Fibroblast of mammary gland (primary cell): Measurements from ENCODE around the gene ANKRD28.
"Not testable (repeated sequence)": the region's sequence is repeated elsewhere in the genome, so short reads cannot be mapped to it uniquely, and the experiment has no call there.

Source experiments
- DNase-seq: peaks from one replicate; pipeline ENCODE4 v3.0.0-alpha.2; 2010; ENCODE audit warnings: low read depth
- H3K4me3 ChIP-seq: 2 replicates; pipeline ENCODE4 v1.5.1; 2011; ENCODE audit warnings: low read depth, mild to moderate bottlenecking, low read length, moderate library complexity; ENCODE audit not compliant: control insufficient read depth
- TF ChIP-seq, protein P1 (sequence below): conservative IDR thresholded peaks from 2 replicates; pipeline ENCODE4 v1.5.1; 2011; ENCODE audit warnings: low read depth, low read length, inconsistent platforms; ENCODE audit not compliant: control insufficient read depth, insufficient read depth

The ANKRD28 gene

DNA sequence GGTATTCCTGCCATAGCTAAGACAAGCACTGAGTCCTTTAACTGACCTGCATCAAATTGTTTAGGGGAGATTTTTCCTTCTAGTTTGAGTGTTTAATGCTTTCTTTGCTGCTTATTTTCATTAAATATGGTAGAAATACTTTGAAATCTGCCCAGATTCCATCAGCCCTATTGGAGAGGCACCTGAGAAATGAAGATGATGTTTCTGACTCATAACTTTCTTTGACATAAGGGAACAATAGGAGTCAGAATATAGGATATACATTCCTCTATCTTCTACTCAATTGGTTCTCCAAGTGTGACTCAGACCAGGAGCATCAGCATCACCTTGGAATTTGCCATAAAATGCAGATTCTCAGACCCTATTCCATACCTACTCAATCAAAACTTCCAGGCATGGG is 168.8 kb downstream of the ANKRD28 start:
- TF ChIP-seq, protein P1, sequence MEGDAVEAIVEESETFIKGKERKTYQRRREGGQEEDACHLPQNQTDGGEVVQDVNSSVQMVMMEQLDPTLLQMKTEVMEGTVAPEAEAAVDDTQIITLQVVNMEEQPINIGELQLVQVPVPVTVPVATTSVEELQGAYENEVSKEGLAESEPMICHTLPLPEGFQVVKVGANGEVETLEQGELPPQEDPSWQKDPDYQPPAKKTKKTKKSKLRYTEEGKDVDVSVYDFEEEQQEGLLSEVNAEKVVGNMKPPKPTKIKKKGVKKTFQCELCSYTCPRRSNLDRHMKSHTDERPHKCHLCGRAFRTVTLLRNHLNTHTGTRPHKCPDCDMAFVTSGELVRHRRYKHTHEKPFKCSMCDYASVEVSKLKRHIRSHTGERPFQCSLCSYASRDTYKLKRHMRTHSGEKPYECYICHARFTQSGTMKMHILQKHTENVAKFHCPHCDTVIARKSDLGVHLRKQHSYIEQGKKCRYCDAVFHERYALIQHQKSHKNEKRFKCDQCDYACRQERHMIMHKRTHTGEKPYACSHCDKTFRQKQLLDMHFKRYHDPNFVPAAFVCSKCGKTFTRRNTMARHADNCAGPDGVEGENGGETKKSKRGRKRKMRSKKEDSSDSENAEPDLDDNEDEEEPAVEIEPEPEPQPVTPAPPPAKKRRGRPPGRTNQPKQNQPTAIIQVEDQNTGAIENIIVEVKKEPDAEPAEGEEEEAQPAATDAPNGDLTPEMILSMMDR: no peak
- H3K4me3 ChIP-seq: no peak overlapping the region
- DNase-seq: no peak

DNA sequence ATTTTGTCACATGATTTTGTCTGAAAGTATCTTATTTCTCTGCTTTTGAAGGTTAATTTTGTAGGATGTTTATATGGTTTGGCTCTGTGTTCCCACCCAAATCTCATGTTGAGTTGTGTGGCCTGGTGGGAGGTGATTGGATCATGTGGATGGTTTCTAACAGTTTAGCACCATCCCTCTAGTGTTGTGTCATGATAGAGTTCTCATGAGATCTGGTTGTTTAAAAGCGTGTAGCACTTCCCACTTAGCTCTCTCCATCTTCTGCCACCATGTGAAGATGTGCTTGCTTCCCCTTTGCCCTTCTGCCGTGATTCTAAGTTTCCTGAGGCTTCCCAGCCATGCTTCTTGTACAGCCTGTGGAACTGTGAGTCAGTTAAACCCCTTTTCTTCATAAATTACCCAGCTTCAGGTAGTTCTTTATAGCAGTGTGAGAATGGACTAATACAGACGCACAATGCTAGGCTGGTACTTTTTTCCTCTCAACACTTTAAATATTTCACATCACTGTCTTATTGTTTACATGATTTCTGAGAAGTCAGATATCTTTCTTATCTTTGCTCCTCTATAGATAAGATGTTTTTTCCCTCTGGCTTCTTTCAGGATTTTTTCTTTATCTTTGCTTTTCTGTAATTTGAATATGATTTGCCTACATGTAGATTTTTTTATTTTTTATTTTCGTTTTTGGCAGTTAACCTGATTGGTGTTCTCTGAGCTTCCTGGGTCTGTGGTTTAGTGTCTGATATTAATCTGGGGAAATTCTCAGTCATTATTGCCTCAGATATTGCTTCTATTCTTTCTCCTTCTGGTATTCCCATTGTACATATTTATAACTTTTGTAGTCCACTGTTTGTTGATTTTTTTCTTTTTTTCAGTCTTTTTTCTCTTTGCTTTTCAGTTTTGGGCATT is 174.0 kb downstream of the ANKRD28 start:
- no peak for DNase-seq
- TF ChIP-seq, protein P1: no peak
- H3K4me3 ChIP-seq: no peak overlapping the region

DNA sequence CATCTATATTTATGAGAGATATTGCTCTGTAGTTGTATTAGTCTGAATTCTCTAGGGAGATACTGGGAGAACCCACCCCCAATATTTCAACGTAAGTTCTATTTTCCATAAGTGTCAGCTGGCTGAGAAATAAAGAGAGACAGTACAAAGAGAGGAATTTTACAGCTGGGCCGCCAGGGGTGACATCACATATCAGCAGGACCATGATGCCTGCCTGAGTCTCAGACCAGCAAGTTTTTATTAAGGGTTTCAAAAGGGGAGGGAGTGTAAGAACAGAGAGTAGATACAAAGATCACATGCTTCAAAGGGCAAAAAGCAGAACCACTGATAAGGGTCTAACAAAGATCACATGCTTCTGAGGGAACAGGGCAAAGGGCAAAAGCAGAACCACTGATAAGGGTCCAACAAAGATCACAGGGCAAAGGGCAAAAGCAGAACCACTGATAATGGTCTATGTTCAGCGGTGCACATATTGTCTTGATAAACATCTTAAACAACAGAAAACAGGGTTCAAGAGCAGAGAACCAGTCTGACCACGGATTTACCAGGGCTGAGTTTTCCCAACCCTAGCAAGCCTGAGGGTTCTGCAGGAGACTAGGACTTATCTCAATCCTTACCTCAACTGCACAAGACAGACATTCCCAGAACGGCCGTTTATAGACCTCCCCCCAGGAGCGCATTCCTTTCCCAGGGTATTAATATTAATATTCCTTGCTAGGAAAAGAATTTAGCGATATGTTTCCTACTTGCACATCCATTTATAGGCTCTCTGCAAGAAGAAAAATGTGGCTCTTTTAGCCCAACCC is 177.9 kb downstream of the ANKRD28 start:
- DNase-seq, H3K4me3 ChIP-seq: not testable (repeated sequence)
